OCI-LY7 (cell line): ENCODE data around the gene TIMM17B. TPM values are rescaled to one million over a fixed set of nuclear protein-coding genes. Genes with fewer than 3 reads are reported as not detected.

Experiments
- BruUV-seq: library from RNA; stranded (reverse); fragments of 400-500 nt; replicated peaks from 2 replicates; lab custom pipeline; 2021; lab: Mats Ljungman, UMichigan
- CTCF ChIA-PET: fragments of 300-600 bp; sonication (Branson Sonifier 250); formaldehyde crosslinking; loops from one replicate; lab custom pipeline; 2022; ENCODE audit warnings: antibody characterized with exemption; ENCODE audit not compliant: unreplicated experiment; lab: Charles Lee
- POLR2A ChIA-PET: fragments of 300-600 bp; sonication (Branson Sonifier 250); formaldehyde crosslinking; loops from one replicate; lab custom pipeline; 2022; ENCODE audit warnings: antibody characterized with exemption; lab: Charles Lee
- DNase-seq: peaks from one replicate; pipeline ENCODE4 v3.0.0-alpha.2; 2015; ENCODE audit warnings: low spot score
- H2AFZ ChIP-seq: fragments of 200-600 bp; sonication (generic), shearing (Covaris generic); 2 replicates; pipeline ENCODE4 v1.6.1; 2014; ENCODE audit warnings: mild to moderate bottlenecking, antibody characterized with exemption, low read length, moderate library complexity
- H3K27ac ChIP-seq: fragments of 200-600 bp; sonication (generic); 2 replicates; pipeline ENCODE4 v1.5.1; 2014; ENCODE audit warnings: mixed run types, low read depth, mild to moderate bottlenecking, moderate library complexity, low read length, inconsistent platforms; ENCODE audit not compliant: poor library complexity, severe bottlenecking
- H3K36me3 ChIP-seq: fragments of 200-600 bp; sonication (generic); 2 replicates; pipeline ENCODE4 v1.6.1; 2014; ENCODE audit warnings: mild to moderate bottlenecking, antibody characterized with exemption, low read length, moderate library complexity, mixed read lengths; ENCODE audit not compliant: insufficient read depth
- H3K4me1 ChIP-seq: fragments of 200-600 bp; sonication (generic); 2 replicates; pipeline ENCODE4 v1.5.1; 2014; ENCODE audit warnings: mild to moderate bottlenecking, low read length; ENCODE audit not compliant: insufficient read depth, poor library complexity, severe bottlenecking
- H3K4me2 ChIP-seq: fragments of 200-600 bp; sonication (generic); 2 replicates; pipeline ENCODE4 v1.6.1; 2014; ENCODE audit warnings: mild to moderate bottlenecking, low read length
- H3K4me3 ChIP-seq: fragments of 200-600 bp; sonication (generic); 2 replicates; pipeline ENCODE4 v1.5.1; 2014; ENCODE audit warnings: mild to moderate bottlenecking, low read depth, low read length; ENCODE audit not compliant: poor library complexity, severe bottlenecking
- H3K79me2 ChIP-seq: fragments of 200-600 bp; sonication (generic); 2 replicates; pipeline ENCODE4 v1.6.1; 2016; ENCODE audit warnings: low read depth, mild to moderate bottlenecking, low read length, moderate library complexity, mixed read lengths; ENCODE audit not compliant: insufficient read depth
- H3K9me2 ChIP-seq: fragments of 200-600 bp; sonication (generic); 2 replicates; pipeline ENCODE4 v1.6.1; 2016; ENCODE audit warnings: mild to moderate bottlenecking, low read length, mixed read lengths; ENCODE audit not compliant: insufficient read depth
- H3K9me3 ChIP-seq: fragments of 200-600 bp; sonication (generic); 2 replicates; pipeline ENCODE4 v1.6.1; 2014; ENCODE audit warnings: mild to moderate bottlenecking, mixed run types, low read length, mixed read lengths
- H4K20me1 ChIP-seq: fragments of 200-600 bp; sonication (generic); 2 replicates; pipeline ENCODE4 v1.6.1; 2014; ENCODE audit warnings: mild to moderate bottlenecking, antibody characterized with exemption, low read length, moderate library complexity, mixed read lengths; ENCODE audit not compliant: insufficient read depth
- CTCF ChIP-seq: fragments of 200-600 bp; sonication (generic); conservative IDR thresholded peaks from 2 replicates; pipeline ENCODE4 v1.5.1; 2014; ENCODE audit warnings: mild to moderate bottlenecking, antibody characterized with exemption, low read length, moderate library complexity, mixed read lengths
- EZH2phosphoT487 ChIP-seq: fragments of 200-600 bp; sonication (generic); IDR thresholded peaks from 2 replicates; pipeline ENCODE4 v1.6.1; 2018; ENCODE audit warnings: low read depth, borderline replicate concordance, mild to moderate bottlenecking, mixed run types, antibody characterized with exemption, low read length, moderate library complexity, mixed read lengths
- intact Hi-C: fragments of 100-400 bp; cut with micrococcal nuclease; formaldehyde crosslinking; loops from one replicate; pipeline ENCODE4 v1.10.0; 2022; ENCODE audit not compliant: unreplicated experiment
- total RNA-seq, 2 experiments: library from RNA; depleted of rRNA in 1 of 2; stranded (reverse); fragments of >200 nt in 1 of 2; shearing (Covaris generic) in 1 of 2; gene quantifications; 2 replicates each; pipeline ENCODE4 v1.2.3, GENCODE V29; 2014 to 2022

TIMM17B gene
- total RNA-seq, 2 experiments from 2014 or later = 79.3 to 83.3 TPM

DNA sequence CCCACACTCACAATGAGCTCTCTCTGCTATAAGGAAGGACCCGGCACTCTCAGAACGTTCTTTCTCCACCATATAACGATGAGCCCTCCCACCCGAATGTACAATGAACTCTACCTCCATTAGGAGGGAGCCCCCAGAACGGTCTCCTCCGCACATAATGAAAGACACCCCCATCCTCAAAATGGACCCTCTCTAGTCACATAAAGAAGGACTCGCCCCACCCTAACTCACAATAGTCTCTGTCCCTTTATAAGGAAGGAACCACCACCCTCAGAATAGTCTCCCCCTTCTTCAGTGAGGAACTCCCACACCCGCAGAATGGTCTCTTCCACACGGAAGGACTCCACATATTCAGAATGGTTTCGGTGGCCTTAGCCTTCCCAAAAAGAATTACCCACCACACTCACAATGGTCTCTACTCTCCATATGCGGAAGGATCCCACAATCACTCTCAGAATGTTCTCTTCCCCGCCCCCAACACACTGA, 13.4 kb upstream of the TIMM17B start:
- H3K4me3 ChIP-seq = peak overlapping the region; percentile 96
- H4K20me1 ChIP-seq = peaks cover 15% of the 10 kb centered on the region
- H3K27ac ChIP-seq = peak overlapping the region; percentile 70
- H3K79me2 ChIP-seq = peaks cover 29% of the 10 kb centered on the region
- peak overlapping the region; percentile 93 for H3K4me2 ChIP-seq
- peaks cover 49% of the 10 kb centered on the region for H3K36me3 ChIP-seq
- no peaks in the 10 kb centered on the region for H3K9me3 ChIP-seq
- BruUV-seq = no TSS peak
- H3K4me1 ChIP-seq = peaks cover 37% of the 10 kb centered on the region
- DNase-seq = peak; percentile 60
- intact Hi-C loops = no loop called here
- no peaks in the 10 kb centered on the region for H3K9me2 ChIP-seq
- TF ChIP-seq EZH2phosphoT487 (no peak), CTCF (no peak)
- ChIA-PET POLR2A (interaction anchor here (0.7 to 1.1 kb wide), 2 partner anchors 26 to 170 kb away, joined by 3 to 4 read pairs; no protein-coding TSS in a partner anchor), CTCF (interaction anchor here (0.5 kb wide), 1 partner anchor 94 kb away, joined by 3 read pairs; no protein-coding TSS in a partner anchor)
- H2AFZ ChIP-seq = peak overlapping the region; percentile 33; the same call in 1 of the 2 replicates

DNA sequence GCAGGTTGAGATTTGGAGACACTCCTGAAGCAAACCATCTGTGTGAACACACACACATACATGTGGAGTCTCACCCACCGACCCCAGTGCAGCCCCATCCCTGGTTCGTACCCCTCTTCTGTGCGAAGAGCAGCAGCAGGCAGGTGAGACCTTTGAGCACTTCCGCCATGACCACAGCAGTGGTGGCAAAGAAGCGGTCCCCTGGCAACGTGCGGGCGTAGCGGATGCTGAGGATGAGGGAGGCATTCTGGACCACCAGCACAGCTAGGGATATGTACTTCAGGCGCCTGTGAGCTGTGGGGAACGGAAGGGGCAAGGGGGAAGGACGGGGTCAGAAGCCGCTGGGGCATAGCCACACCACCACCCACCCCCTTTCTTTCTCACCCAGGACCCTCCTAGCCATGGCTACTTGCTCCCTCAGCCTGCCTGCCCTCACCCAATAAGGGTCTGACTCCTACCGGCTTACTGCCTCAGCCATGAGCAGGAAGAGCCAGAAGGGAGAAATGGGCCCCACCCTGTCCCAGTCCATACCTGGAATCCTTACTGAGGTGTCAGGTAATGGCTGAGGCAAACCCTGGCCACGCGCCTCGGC, 12.2 kb upstream of the TIMM17B start:
- Histone ChIP-seq H4K20me1 (peaks cover 3% of the 10 kb centered on the region; the same call in 1 of the 2 replicates), H3K4me1 (peaks cover 27% of the 10 kb centered on the region), H3K9me3 (no peaks in the 10 kb centered on the region), H3K79me2 (peaks cover 18% of the 10 kb centered on the region; the same call in 1 of the 2 replicates), H3K27ac (no peak overlapping the region), H3K36me3 (peaks cover 38% of the 10 kb centered on the region), H2AFZ (no peak overlapping the region), H3K4me3 (peak overlapping the region; percentile 96), H3K4me2 (peak overlapping the region; percentile 93), H3K9me2 (no peaks in the 10 kb centered on the region)
- intact Hi-C loops = no loop called here
- TF ChIP-seq EZH2phosphoT487 = no peak
- no peak for TF ChIP-seq CTCF
- no peak for DNase-seq
- CTCF ChIA-PET = no interaction called here
- BruUV-seq = no TSS peak
- POLR2A ChIA-PET = no interaction called here

DNA sequence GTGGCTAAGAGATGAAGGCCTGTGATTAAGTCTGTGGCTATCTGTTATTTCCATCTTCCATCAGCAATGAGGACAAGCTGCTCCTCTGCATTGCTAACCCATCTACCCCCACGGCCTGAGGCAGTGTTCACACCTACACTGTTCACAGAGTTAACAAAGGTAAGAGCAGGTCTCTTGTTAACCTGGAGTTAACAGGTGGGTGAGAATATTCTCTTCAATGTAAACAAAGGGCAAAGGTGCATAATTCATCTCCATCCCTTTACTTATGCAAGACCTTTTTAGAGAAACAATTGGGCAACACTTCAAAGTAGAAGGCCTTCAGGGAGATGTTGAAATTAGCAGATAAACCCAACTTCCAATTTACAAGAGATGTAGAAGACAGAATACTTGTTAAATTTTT, 11.0 kb upstream of the TIMM17B start:
- Histone ChIP-seq H2AFZ (no peak overlapping the region), H3K4me1 (peaks cover 15% of the 10 kb centered on the region), H3K9me3 (no peaks in the 10 kb centered on the region), H3K9me2 (no peaks in the 10 kb centered on the region), H3K79me2 (peaks cover 13% of the 10 kb centered on the region; the same call in 1 of the 2 replicates), H4K20me1 (no peaks in the 10 kb centered on the region), H3K27ac (no peak overlapping the region), H3K4me2 (no peak overlapping the region), H3K36me3 (peaks cover 32% of the 10 kb centered on the region), H3K4me3 (no peak overlapping the region)
- no peak for TF ChIP-seq CTCF
- no peak for TF ChIP-seq EZH2phosphoT487
- ChIA-PET CTCF (no interaction called here), POLR2A (no interaction called here)
- BruUV-seq = no TSS peak
- intact Hi-C loops = no loop called here
- no peak for DNase-seq
